T follicular helper cell (primary cell): ENCODE results near the gene WDR27.
"Not testable (repeated sequence)": the region's sequence is repeated elsewhere in the genome, so short reads cannot be mapped to it uniquely, and the experiment has no call there.

ENCODE experiments used
- DNase-seq: peaks from one replicate; pipeline ENCODE4 v3.0.0-alpha.2; 2020; ENCODE audit warnings: low read depth

The WDR27 gene

GRCh38 chr6:169604076-169604475, 97.8 kb downstream of the WDR27 start:
- no peak for DNase-seq

- DNase-seq = not testable (repeated sequence)
Observed at GRCh38 chr6:169601129-169601528, 100.7 kb downstream of the WDR27 start.

GRCh38 chr6:169592558-169592957, 109.3 kb downstream of the WDR27 start:
- no peak for DNase-seq

- no peak for DNase-seq
Observed at GRCh38 chr6:169591616-169592015, 110.2 kb downstream of the WDR27 start.

GRCh38 chr6:169590376-169590939, 111.4 kb downstream of the WDR27 start:
- no peak for DNase-seq

- no peak for DNase-seq
Observed at GRCh38 chr6:169589699-169590257, 112.1 kb downstream of the WDR27 start.

- DNase-seq = no peak
Observed at GRCh38 chr6:169589293-169589692, 112.5 kb downstream of the WDR27 start.

DNA sequence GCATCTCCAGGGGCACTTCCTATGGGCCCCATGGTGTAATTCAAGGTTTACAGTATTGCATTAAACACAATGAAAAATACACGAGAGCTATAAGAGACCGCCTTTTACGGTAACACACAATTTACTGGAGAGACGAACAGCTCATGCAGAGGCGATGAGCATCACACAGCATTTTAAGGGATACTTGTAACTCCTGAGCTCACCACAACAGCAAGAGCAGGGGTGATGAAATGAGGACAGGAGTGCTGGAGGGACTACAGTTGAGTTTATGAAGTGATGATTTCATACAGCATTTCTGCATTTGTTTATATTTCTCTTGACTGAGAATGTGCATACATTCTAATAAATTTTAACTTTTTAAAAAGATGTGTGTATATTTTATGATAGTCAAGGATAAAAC, 113.9 kb downstream of the WDR27 start:
- DNase-seq = no peak

- no peak for DNase-seq
Observed at GRCh38 chr6:169583886-169584541, 117.8 kb downstream of the WDR27 start.

DNA sequence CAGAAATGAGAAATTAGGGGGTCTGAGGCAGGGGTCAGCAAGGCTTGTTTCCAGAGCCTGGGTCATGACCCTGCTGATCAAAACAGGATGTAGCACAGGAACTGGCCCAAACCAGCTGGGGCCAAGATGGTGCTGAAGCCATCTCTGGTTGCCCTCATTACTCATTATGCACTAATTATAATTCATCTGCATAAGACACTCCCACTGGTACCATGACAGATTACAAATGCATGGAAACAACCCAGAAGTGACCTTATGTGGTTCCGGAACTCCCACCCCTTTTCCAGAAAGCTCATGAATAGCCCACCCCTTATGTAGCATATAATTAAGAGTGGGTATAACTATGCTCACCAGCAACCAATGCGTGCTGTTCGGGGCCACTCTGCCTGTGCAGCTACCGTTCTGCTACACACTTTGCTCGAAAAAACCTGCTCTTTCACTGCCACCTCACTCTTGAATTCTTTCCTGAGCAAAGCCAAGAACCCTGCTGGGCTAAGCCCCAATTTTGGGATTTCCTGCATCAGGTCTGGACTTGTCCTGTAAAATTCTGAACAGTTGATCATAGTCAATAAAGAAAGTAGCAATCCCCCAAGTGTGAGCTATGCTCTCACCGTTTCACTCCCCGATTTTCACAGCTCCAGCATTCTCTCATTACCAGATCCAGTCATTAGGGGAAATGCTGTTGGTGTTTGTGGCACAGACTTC, 122.3 kb downstream of the WDR27 start:
- no peak for DNase-seq

- DNase-seq = no peak
Observed at GRCh38 chr6:169577974-169578373, 123.9 kb downstream of the WDR27 start.

GRCh38 chr6:169577236-169577635, 124.6 kb downstream of the WDR27 start:
- no peak for DNase-seq

DNA sequence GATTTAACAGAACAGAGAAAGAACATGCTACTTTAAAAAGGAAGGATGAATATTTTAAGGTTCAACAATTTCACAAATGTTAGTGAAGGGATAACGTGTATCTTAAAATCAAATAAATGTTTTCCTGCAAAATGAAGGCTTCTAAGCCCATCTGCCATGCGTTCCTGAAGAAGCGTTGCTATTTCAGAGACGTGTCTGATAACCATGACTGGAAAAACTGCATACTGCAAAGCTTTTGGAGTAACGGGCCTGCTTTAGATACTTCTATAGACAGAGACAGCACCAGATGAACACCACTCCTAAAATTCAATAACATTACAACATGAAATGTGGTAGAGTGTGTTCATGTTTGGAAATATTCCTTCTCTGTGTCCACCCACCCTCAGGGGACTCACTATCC, 126.0 kb downstream of the WDR27 start:
- DNase-seq = no peak

- DNase-seq = no peak
Observed at GRCh38 chr6:169575365-169575764, 126.5 kb downstream of the WDR27 start.

GRCh38 chr6:169574420-169574819, 127.4 kb downstream of the WDR27 start:
- DNase-seq = no peak

- DNase-seq = no peak
Observed at GRCh38 chr6:169573883-169574282, 127.9 kb downstream of the WDR27 start.

DNA sequence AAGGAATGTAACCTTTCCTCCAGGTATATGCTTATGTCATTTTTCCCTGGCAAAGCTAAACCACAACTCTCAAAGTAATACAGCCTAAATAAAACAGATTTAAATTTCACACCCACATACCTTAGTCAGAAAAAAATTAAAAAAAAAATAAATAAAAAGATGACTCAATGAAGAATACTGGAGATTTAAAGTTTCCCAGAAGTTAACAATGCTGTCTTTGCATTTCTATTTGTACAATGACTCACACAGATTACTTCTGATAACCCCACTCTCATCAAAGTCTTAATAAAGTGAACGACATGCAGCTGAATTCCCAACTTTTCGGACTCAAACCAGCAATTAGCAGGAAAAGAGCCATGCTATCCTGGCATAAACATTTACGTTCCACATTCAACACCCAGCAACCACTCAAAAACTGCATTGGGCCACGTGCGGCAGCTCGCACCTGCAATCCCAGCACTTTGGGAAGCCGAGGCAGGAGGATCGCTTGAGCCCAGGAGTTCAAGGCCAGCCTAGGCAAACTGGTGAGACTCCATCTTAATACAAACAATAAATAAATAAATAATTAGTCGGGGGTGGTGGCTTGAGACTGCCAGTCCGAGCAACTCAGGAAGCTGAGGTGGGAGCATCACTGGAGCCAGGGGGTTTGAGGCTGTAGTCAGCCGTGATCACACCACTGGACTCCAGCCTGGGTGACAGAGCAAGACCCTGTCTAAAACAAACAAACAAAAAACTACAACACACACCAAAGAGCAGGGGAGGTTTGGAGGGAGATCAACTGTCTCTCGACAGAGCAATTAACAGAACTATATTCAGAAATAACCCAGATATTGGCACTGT, 130.5 kb downstream of the WDR27 start:
- DNase-seq = no peak

DNA sequence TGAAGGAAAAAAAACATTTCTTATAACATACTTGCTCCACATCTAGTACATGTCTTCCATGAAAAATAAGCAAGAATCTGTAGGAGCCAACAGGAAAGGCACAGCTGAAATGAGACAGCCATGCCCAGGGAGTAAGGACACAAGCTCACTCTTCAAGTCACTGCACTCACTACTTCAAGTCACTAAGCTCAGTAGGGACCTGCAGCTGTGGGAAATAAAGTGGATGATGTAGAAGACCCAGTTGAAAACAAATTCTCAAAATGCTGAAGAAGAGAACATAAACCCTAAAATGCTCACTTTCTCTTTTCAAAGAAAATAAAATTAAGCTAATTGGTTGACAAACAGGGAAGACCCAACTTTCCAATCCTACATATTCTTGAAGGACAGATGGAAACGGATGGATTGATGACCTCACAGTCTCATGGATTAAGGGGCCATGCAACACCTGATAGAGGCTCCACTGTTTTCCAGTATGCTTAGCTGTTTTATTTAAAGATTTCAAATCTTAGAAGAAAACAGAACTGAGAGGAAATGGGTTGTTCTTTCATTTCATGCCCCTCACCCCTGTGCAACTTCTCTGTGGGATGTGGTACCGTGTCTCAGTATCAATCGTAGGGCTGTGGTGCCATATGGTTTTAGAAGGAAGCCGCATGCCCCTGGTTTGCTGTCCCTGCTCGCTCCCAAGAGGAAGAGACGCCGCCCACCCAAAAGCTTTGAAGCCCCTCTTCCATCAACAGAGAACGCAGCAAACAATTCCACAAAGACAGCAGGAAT, 133.3 kb downstream of the WDR27 start:
- no peak for DNase-seq

DNA sequence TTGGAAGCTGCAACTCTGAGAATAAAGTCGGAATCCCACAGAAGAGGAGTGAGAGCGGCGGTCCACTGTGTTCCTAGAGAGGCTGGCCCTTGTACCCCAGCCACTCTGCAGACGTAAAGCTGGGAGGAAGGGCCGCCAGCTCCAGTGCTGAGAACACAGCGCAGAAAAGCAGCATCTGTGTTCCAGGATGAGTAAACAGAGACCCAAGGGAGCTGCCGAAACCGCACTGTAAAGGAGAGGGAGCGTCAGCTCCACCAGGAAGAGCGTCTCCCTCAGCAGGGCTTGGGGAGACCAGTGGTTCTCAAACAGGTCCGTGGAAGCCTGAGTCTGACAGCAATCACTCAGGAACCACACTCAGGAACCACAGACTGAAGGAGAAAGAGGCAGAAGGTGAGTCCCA, 134.0 kb downstream of the WDR27 start:
- no peak for DNase-seq

GRCh38 chr6:169566961-169567750, 134.7 kb downstream of the WDR27 start:
- no peak for DNase-seq

- no peak for DNase-seq
Observed at GRCh38 chr6:169566319-169566718, 135.5 kb downstream of the WDR27 start.
